ENCODE results near the gene SYNGR3.
A peak's percentile ranks its signal among the peaks of the same experiment; 100 is the strongest.

SYNGR3 gene

GRCh38 chr16:1968146-1968953 lies 21.4 kb upstream of the SYNGR3 start:
- DNase-seq (ENCODE audit: extremely low read depth, low read depth): no peak
- no peak for TF ChIP-seq CTCF (IDR thresholded peaks at IDR 0.05; ENCODE audit: low read depth, low read length, missing control alignments)
- H3K4me3 ChIP-seq (replicated peaks; ENCODE audit: low read depth, low read length): no peak overlapping the region

DNA sequence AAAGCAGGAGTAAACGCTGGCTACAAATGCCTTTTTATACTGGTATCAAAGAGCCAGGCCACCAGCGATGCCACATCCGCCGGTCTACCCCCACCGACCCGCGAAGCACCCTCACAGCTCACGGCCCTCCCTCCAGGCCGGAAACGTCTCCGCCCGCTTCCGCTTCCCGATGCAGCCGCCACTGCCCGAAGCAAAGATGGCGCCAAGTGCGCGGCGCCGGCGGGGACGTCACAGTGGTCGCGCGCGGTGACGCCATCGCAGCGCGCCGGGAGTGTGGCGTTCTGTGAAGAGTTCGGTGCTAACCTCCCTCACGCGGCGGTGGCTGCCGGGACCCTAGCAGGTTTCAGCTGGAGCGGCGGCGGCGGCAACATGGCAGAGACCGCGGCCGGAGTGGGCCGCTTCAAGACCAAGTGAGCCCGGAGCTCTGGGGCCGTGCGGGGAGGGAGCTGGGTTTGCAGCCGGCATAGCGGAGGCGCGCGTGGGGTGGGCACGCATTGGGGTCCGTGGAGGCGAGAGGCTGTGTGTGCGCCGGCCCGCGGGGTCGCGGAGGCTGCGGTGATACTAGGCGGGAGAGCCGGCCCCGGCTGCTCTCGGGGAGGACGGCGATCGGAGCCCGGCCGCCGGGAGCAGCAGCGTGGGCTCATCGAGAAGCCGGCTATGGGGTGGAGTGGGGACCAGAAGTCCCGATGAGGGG lies 17.8 kb upstream of the SYNGR3 start, which contains the start of gene TBL3:
Gene TBL3, plus strand, starts transcription at position 258 of the 694 bp plus-strand sequence. Its CDS starts 112 bp downstream, at position 370.
- no peak for TF ChIP-seq CTCF (IDR thresholded peaks at IDR 0.05; ENCODE audit: low read depth, low read length, missing control alignments)
- H3K4me3 ChIP-seq (replicated peaks; ENCODE audit: low read depth, low read length): peak within 1 kb of the TSS; percentile 95
- DNase-seq (ENCODE audit: extremely low read depth, low read depth): peak; percentile 72

DNA sequence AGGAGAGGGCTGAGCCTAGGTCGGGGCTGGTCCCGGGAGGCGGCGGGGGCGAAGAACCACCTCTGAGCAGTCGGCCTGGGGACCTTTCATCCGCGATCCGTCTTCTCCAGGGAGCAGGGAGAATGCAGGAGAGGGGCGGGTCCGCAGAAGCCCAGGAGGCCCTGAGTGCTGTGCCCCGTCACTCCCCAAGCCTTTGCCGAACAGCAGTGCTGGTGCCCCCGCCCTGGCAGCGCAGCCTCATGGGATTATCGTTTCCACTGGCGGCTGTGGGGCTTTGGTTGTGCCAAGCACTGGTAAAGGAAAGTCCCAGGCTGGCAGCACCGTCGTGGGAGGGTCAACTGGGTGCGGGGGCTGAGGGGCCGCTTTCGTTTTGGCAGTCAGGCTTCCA lies 17.3 kb upstream of the SYNGR3 start:
- peak overlapping the region; percentile 95 for H3K4me3 ChIP-seq (replicated peaks; ENCODE audit: low read depth, low read length)
- DNase-seq (ENCODE audit: extremely low read depth, low read depth): no peak
- no peak for TF ChIP-seq CTCF (IDR thresholded peaks at IDR 0.05; ENCODE audit: low read depth, low read length, missing control alignments)

DNA sequence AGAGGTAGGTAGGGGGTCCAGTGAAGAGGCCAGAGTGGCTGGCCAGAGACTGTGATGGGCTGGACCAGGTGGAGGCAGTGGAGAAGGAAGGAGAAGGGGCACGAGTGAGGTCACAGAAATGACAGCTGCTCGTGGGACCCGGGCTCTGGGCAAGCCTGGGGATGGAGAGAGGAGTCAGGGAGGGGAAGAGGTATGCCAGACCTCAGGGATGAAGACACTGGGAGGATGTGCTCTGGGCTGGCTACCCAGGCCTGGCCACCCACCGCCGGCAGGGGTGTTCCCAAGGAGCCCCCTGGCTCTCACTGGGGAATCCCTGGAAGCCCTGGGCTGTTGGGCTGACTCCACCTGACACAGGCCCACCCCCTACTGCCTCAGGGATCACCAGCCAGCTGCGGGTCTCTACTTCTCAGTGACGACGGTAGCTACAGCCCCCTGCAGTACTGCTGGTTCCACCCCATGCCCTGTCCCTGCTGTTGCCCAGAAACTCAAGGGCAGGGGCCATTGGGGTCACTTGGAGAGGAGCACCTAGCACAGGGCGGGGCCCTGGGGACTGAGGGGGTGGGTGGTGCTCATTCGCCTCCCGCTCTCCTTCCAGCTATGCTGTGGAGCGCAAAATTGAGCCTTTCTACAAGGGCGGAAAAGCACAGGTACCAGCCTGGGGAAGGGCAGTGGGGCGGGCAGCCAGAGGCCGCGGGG lies 16.2 kb upstream of the SYNGR3 start:
- peak overlapping the region; percentile 95 for H3K4me3 ChIP-seq (replicated peaks; ENCODE audit: low read depth, low read length)
- no peak for DNase-seq (ENCODE audit: extremely low read depth, low read depth)
- TF ChIP-seq CTCF (IDR thresholded peaks at IDR 0.05; ENCODE audit: low read depth, low read length, missing control alignments): no peak

GRCh38 chr16:1974157-1975070 lies 15.4 kb upstream of the SYNGR3 start:
- no peak for TF ChIP-seq CTCF (IDR thresholded peaks at IDR 0.05; ENCODE audit: low read depth, low read length, missing control alignments)
- DNase-seq (ENCODE audit: extremely low read depth, low read depth): no peak
- H3K4me3 ChIP-seq (replicated peaks; ENCODE audit: low read depth, low read length): no peak overlapping the region

Measured in HFF-Myc (cell line).